WTC11 (cell line): ENCODE results near the gene MYLK. TPM values are rescaled to one million over a fixed set of nuclear protein-coding genes. Genes with fewer than 3 reads are reported as not detected.

Experiments used
- ATAC-seq: fragments of 200-7000 bp; cut with Tn5 transposase; 2 replicates; pipeline ENCODE4 v1.10.0; 2021; ENCODE audit warnings: mild to moderate bottlenecking, moderate library complexity
- CTCF ChIA-PET: fragments of 300-600 bp; sonication (Branson Sonifier 250); formaldehyde crosslinking; loops from one replicate; lab custom pipeline; 2021; ENCODE audit warnings: antibody characterized with exemption; lab: Charles Lee
- POLR2A ChIA-PET: fragments of 350-600 bp; sonication (Branson Sonifier 250); formaldehyde crosslinking; loops from one replicate; lab custom pipeline; 2021; ENCODE audit warnings: antibody characterized with exemption; lab: Charles Lee
- DNase-seq: peaks from one replicate; pipeline ENCODE4 v3.0.0; 2021; ENCODE audit warnings: low spot score
- H3K27ac Mint-ChIP-seq: 2 replicates; pipeline ENCODE4 v1.8.0; 2021; ENCODE audit warnings: mixed read lengths
- H3K27me3 Mint-ChIP-seq: 2 replicates; pipeline ENCODE4 v1.8.0; 2021; ENCODE audit warnings: low read depth, mild to moderate bottlenecking, moderate library complexity, mixed read lengths
- H3K36me3 Mint-ChIP-seq: 2 replicates; pipeline ENCODE4 v1.8.0; 2021; ENCODE audit warnings: mixed read lengths
- H3K4me1 Mint-ChIP-seq: 2 replicates; pipeline ENCODE4 v1.8.0; 2022; ENCODE audit warnings: mixed read lengths
- H3K4me3 Mint-ChIP-seq: 2 replicates; pipeline ENCODE4 v1.8.0; 2021; ENCODE audit warnings: mild to moderate bottlenecking, moderate library complexity, mixed read lengths
- H3K9me3 Mint-ChIP-seq: 2 replicates; pipeline ENCODE4 v1.8.0; 2021; ENCODE audit warnings: mixed read lengths
- ATF1 ChIP-seq: sonication (generic); formaldehyde crosslinking; IDR thresholded peaks from 2 replicates; pipeline ENCODE4 v1.8.1; 2023; ENCODE audit warnings: mild to moderate bottlenecking, moderate library complexity, missing genetic modification reagents
- EMX1 ChIP-seq: fragments of 250-450 bp; sonication (Bioruptor Pico); IDR thresholded peaks from 2 replicates; pipeline ENCODE4 v1.8.0; 2021; ENCODE audit warnings: mild to moderate bottlenecking
- ERG ChIP-seq: fragments of 250-450 bp; sonication (Bioruptor Pico); IDR thresholded peaks from 2 replicates; pipeline ENCODE4 v1.8.0; 2021; ENCODE audit warnings: mild to moderate bottlenecking
- FOXP1 ChIP-seq: sonication (generic); formaldehyde crosslinking; IDR thresholded peaks from 2 replicates; pipeline ENCODE4 v1.8.0; 2022; ENCODE audit warnings: missing genetic modification reagents, mild to moderate bottlenecking, moderate library complexity, borderline replicate concordance
- GABPB1 ChIP-seq: sonication (generic); formaldehyde crosslinking; IDR thresholded peaks from 2 replicates; pipeline ENCODE4 v1.8.1; 2023; ENCODE audit warnings: mild to moderate bottlenecking, missing genetic modification reagents
- GRHL2 ChIP-seq: fragments of 250-450 bp; sonication (Bioruptor Pico); IDR thresholded peaks from 2 replicates; pipeline ENCODE4 v1.8.0; 2022; ENCODE audit warnings: mild to moderate bottlenecking, moderate library complexity; ENCODE audit not compliant: insufficient replicate concordance, severe bottlenecking
- HMGA2 ChIP-seq: fragments of 250-450 bp; sonication (Bioruptor Pico); IDR thresholded peaks from 2 replicates; pipeline ENCODE4 v1.4.0; 2021; ENCODE audit warnings: mild to moderate bottlenecking, moderate library complexity
- MXD4 ChIP-seq: fragments of 250-450 bp; sonication (Bioruptor Pico); IDR thresholded peaks from 2 replicates; pipeline ENCODE4 v1.8.0; 2021; ENCODE audit warnings: mild to moderate bottlenecking, moderate library complexity, borderline replicate concordance
- NFATC4 ChIP-seq: fragments of 250-450 bp; sonication (Bioruptor Pico); IDR thresholded peaks from 2 replicates; pipeline ENCODE4 v1.9.0; 2021; ENCODE audit warnings: mild to moderate bottlenecking
- NFYB ChIP-seq: sonication (generic); formaldehyde crosslinking; conservative IDR thresholded peaks from 2 replicates; pipeline ENCODE4 v1.8.0; 2022; ENCODE audit warnings: low read depth, missing genetic modification reagents
- NR2C2 ChIP-seq: sonication (generic); formaldehyde crosslinking; IDR thresholded peaks from 2 replicates; pipeline ENCODE4 v1.8.0; 2022; ENCODE audit warnings: mild to moderate bottlenecking, missing genetic modification reagents
- NR3C1 ChIP-seq: sonication (generic); formaldehyde crosslinking; conservative IDR thresholded peaks from 2 replicates; pipeline ENCODE4 v1.8.1; 2023; ENCODE audit warnings: low read depth, mild to moderate bottlenecking, missing genetic modification reagents
- RELA ChIP-seq: sonication (generic); formaldehyde crosslinking; IDR thresholded peaks from 2 replicates; pipeline ENCODE4 v1.8.1; 2022; ENCODE audit warnings: missing genetic modification reagents, mild to moderate bottlenecking, borderline replicate concordance
- TEAD1 ChIP-seq: sonication (generic); formaldehyde crosslinking; IDR thresholded peaks from 2 replicates; pipeline ENCODE4 v1.8.0; 2022; ENCODE audit warnings: mild to moderate bottlenecking, missing genetic modification reagents
- TP53 ChIP-seq: sonication (generic); formaldehyde crosslinking; IDR thresholded peaks from 2 replicates; pipeline ENCODE4 v1.8.1; 2023; ENCODE audit warnings: mild to moderate bottlenecking, missing genetic modification reagents
- USF1 ChIP-seq: sonication (generic); formaldehyde crosslinking; IDR thresholded peaks from 2 replicates; pipeline ENCODE4 v1.8.0; 2022; ENCODE audit warnings: mild to moderate bottlenecking, missing genetic modification reagents
- USF2 ChIP-seq: sonication (generic); formaldehyde crosslinking; IDR thresholded peaks from 2 replicates; pipeline ENCODE4 v1.8.1; 2023; ENCODE audit warnings: mild to moderate bottlenecking, missing genetic modification reagents, moderate library complexity
- ZNF219 ChIP-seq: sonication (generic); formaldehyde crosslinking; IDR thresholded peaks from 2 replicates; pipeline ENCODE4 v1.8.0; 2023; ENCODE audit warnings: missing genetic modification reagents, mild to moderate bottlenecking, borderline replicate concordance
- ZNF396 ChIP-seq: fragments of 250-450 bp; sonication (Bioruptor Pico); IDR thresholded peaks from 2 replicates; pipeline ENCODE4 v1.8.0; 2021; ENCODE audit warnings: mild to moderate bottlenecking, moderate library complexity, borderline replicate concordance
- ZNF423 ChIP-seq: fragments of 250-450 bp; sonication (Bioruptor Pico); IDR thresholded peaks from 2 replicates; pipeline ENCODE4 v2.1.2; 2022; ENCODE audit warnings: mild to moderate bottlenecking, moderate library complexity
- ZNF671 ChIP-seq: fragments of 250-450 bp; sonication (Bioruptor Pico); IDR thresholded peaks from 2 replicates; pipeline ENCODE4 v1.8.0; 2021; ENCODE audit warnings: mild to moderate bottlenecking
- total RNA-seq: library from RNA; stranded (reverse); gene quantifications from 3 replicates; pipeline ENCODE4 v1.2.3, GENCODE V29; 2021
- TF ChIP-seq, protein P1 (sequence below): fragments of 250-450 bp; sonication (Bioruptor Pico); IDR thresholded peaks from 2 replicates; pipeline ENCODE4 v1.9.0; 2021; ENCODE audit warnings: mild to moderate bottlenecking, borderline replicate concordance
- TF ChIP-seq, protein P2 (sequence below): sonication (generic); formaldehyde crosslinking; IDR thresholded peaks from 2 replicates; pipeline ENCODE4 v1.8.1; 2023; ENCODE audit warnings: mild to moderate bottlenecking, missing genetic modification reagents

The MYLK gene
- total RNA-seq, 1 experiment from 2014 or later, result 10.4 TPM

DNA sequence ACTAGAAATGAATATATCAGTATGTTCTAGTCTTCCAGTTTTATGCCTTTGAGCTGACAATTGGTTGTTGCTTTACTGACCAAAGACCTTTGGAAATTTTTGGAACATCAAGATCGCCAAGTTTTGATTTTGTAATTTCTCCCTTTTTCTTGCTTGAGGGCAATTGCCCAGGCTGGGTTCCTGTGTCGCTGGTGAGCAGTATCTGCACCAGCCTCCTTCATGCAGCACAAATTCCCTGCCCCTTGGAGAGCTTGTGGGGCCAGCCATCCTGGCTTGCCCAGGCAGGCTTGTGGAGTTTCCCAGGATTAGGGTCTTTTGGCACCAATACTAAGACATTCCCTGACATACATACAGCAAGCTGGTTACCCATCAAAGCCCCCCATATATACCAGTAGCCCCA is 261.4 kb downstream of the MYLK start (continued):
- TF ChIP-seq, protein P1, sequence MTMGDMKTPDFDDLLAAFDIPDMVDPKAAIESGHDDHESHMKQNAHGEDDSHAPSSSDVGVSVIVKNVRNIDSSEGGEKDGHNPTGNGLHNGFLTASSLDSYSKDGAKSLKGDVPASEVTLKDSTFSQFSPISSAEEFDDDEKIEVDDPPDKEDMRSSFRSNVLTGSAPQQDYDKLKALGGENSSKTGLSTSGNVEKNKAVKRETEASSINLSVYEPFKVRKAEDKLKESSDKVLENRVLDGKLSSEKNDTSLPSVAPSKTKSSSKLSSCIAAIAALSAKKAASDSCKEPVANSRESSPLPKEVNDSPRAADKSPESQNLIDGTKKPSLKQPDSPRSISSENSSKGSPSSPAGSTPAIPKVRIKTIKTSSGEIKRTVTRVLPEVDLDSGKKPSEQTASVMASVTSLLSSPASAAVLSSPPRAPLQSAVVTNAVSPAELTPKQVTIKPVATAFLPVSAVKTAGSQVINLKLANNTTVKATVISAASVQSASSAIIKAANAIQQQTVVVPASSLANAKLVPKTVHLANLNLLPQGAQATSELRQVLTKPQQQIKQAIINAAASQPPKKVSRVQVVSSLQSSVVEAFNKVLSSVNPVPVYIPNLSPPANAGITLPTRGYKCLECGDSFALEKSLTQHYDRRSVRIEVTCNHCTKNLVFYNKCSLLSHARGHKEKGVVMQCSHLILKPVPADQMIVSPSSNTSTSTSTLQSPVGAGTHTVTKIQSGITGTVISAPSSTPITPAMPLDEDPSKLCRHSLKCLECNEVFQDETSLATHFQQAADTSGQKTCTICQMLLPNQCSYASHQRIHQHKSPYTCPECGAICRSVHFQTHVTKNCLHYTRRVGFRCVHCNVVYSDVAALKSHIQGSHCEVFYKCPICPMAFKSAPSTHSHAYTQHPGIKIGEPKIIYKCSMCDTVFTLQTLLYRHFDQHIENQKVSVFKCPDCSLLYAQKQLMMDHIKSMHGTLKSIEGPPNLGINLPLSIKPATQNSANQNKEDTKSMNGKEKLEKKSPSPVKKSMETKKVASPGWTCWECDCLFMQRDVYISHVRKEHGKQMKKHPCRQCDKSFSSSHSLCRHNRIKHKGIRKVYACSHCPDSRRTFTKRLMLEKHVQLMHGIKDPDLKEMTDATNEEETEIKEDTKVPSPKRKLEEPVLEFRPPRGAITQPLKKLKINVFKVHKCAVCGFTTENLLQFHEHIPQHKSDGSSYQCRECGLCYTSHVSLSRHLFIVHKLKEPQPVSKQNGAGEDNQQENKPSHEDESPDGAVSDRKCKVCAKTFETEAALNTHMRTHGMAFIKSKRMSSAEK (CRISPR knock-in tag), result no peak
- TF ChIP-seq ATF1 (CRISPR knock-in tag) (no peak), GRHL2 (CRISPR knock-in tag) (no peak), HMGA2 (no peak), ZNF671 (CRISPR knock-in tag) (no peak)
- TF ChIP-seq, protein P2, sequence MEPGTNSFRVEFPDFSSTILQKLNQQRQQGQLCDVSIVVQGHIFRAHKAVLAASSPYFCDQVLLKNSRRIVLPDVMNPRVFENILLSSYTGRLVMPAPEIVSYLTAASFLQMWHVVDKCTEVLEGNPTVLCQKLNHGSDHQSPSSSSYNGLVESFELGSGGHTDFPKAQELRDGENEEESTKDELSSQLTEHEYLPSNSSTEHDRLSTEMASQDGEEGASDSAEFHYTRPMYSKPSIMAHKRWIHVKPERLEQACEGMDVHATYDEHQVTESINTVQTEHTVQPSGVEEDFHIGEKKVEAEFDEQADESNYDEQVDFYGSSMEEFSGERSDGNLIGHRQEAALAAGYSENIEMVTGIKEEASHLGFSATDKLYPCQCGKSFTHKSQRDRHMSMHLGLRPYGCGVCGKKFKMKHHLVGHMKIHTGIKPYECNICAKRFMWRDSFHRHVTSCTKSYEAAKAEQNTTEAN, result no peak

- H3K36me3 Mint-ChIP-seq, result no peaks in the 10 kb centered on the region
Observed at GRCh38 chr3:123621850-123622189, 262.3 kb downstream of the MYLK start.

DNA sequence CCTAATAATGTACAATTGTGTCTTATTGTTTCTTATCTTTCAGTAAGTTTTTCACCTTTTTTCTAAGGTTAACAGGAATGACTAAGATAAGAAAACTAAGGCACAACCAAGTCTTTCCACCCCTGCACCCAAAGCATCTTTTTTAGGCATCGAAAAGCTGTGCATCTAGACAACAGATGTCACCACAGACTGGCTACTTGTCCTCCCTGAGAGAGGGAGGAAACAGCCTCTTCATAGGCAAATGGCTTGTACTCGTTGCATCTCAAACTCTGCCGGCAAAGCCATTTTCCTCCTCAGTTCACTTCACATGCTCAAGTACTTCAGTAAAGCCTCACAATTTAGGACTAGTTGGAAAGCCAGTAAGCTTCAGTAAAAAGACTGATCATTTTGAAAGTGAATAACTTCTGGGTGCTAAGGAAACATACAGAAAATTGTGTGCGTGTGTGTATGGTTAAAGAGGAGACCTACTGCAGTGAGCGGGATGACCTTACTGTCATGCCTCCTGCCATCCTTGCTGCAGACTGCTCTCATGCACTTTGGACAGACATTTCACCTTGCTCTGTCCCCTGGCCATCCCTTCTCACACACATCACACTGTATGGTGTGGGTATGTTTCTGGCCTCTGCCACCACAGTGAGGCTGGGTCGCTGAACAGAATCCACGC is 262.8 kb downstream of the MYLK start:
- POLR2A ChIA-PET, result no interaction called here
- peak; percentile 54 for ATAC-seq
- Mint-ChIP-seq H3K4me3 (no peak overlapping the region), H3K9me3 (no peaks in the 10 kb centered on the region), H3K27ac (peak overlapping the region; percentile 32; the same call in 1 of the 2 replicates), H3K36me3 (no peaks in the 10 kb centered on the region), H3K27me3 (no peaks in the 10 kb centered on the region), H3K4me1 (peaks cover 25% of the 10 kb centered on the region)
- CTCF ChIA-PET, result interaction anchor here (1.5 to 4.8 kb wide), 3 partner anchors 21 to 35 kb away, joined by 3 to 25 read pairs (median 5); no protein-coding TSS in a partner anchor
- no peak for DNase-seq
- no peak for TF ChIP-seq NFYB (CRISPR knock-in tag)
- no peak for TF ChIP-seq NR3C1 (CRISPR knock-in tag)
- no peak for TF ChIP-seq NR2C2
- TF ChIP-seq TP53 (CRISPR knock-in tag), result no peak
- no peak for TF ChIP-seq ZNF396 (CRISPR knock-in tag)
- no peak for TF ChIP-seq ZNF671 (CRISPR knock-in tag)
- no peak for TF ChIP-seq GABPB1
- no peak for TF ChIP-seq MXD4 (CRISPR knock-in tag)
- no peak for TF ChIP-seq RELA (CRISPR knock-in tag)
- no peak for TF ChIP-seq USF1 (CRISPR knock-in tag)
- TF ChIP-seq ZNF219, result no peak
- no peak for TF ChIP-seq NFATC4 (CRISPR knock-in tag)
- TF ChIP-seq TEAD1 (CRISPR knock-in tag), result no peak

More at GRCh38 chr3:123621850-123622189, 262.3 kb downstream of the MYLK start:
- POLR2A ChIA-PET, result no interaction called here
- ATAC-seq (peak; percentile 32), DNase-seq (no peak)
- Mint-ChIP-seq H3K9me3 (no peaks in the 10 kb centered on the region), H3K4me3 (no peak overlapping the region), H3K27ac (no peak overlapping the region), H3K4me1 (peaks cover 22% of the 10 kb centered on the region), H3K27me3 (no peaks in the 10 kb centered on the region)
- CTCF ChIA-PET, result interaction anchor here (1.1 to 1.7 kb wide), 2 partner anchors 30 to 102 kb away, joined by 3 to 5 read pairs; no protein-coding TSS in a partner anchor
- TF ChIP-seq ZNF423 (no peak), ERG (CRISPR knock-in tag) (no peak), USF1 (CRISPR knock-in tag) (no peak), FOXP1 (CRISPR knock-in tag) (no peak), USF2 (no peak), EMX1 (CRISPR knock-in tag) (no peak)
